Osteoblast (primary cell): ENCODE measurements around the gene WDR37. TPM values are rescaled to one million over a fixed set of nuclear protein-coding genes. Genes with fewer than 3 reads are reported as not detected.
A peak's percentile ranks its signal among the peaks of the same experiment; 100 is the strongest.

Source experiments
- DNase-seq: peaks from one replicate; pipeline ENCODE4 v3.0.0; 2011; ENCODE audit warnings: low spot score, mixed read lengths; ENCODE audit not compliant: insufficient read length; ENCODE audit errors: missing footprints
- H2AFZ ChIP-seq: 2 replicates; pipeline ENCODE4 v1.6.0; 2011; ENCODE audit warnings: mild to moderate bottlenecking, low read length
- H3K27ac ChIP-seq: 2 replicates; pipeline ENCODE4 v1.5.1; 2011; ENCODE audit warnings: mild to moderate bottlenecking, low read depth, low read length, moderate library complexity
- H3K27me3 ChIP-seq: 2 replicates; pipeline ENCODE4 v1.6.0; 2012; ENCODE audit warnings: mild to moderate bottlenecking, control low read depth, inconsistent platforms, low read length, moderate library complexity; ENCODE audit not compliant: insufficient read depth
- H3K36me3 ChIP-seq: 2 replicates; pipeline ENCODE4 v1.5.1; 2011; ENCODE audit warnings: mild to moderate bottlenecking, low read length, control low read depth, moderate library complexity; ENCODE audit not compliant: insufficient read depth
- H3K4me1 ChIP-seq: 2 replicates; pipeline ENCODE4 v1.5.1; 2011; ENCODE audit warnings: mild to moderate bottlenecking, low read length, control low read depth, moderate library complexity; ENCODE audit not compliant: insufficient read depth
- H3K4me2 ChIP-seq: 2 replicates; pipeline ENCODE4 v1.6.0; 2011; ENCODE audit warnings: mild to moderate bottlenecking, low read length; ENCODE audit not compliant: insufficient read depth
- H3K4me3 ChIP-seq: fragments of 200-600 bp; sonication (generic); 3 replicates; pipeline ENCODE4 v1.5.1; 2012; ENCODE audit warnings: mild to moderate bottlenecking, low read length, inconsistent platforms; ENCODE audit not compliant: insufficient read depth
- H3K79me2 ChIP-seq: 2 replicates; pipeline ENCODE4 v1.6.0; 2012; ENCODE audit warnings: mild to moderate bottlenecking, low read length, control low read depth, inconsistent platforms; ENCODE audit not compliant: insufficient read depth
- H3K9me3 ChIP-seq: 2 replicates; pipeline ENCODE4 v1.5.1; 2011; ENCODE audit warnings: low read depth, low read length, control low read depth
- H4K20me1 ChIP-seq: 2 replicates; pipeline ENCODE4 v1.6.0; 2012; ENCODE audit warnings: mild to moderate bottlenecking, low read length, control low read depth; ENCODE audit not compliant: insufficient read depth
- total RNA-seq: library from RNA; depleted of rRNA; stranded (reverse); fragments of >200 nt; gene quantifications from 2 replicates; pipeline ENCODE4 v1.2.3, GENCODE V29; 2012
- TF ChIP-seq, protein P1 (sequence below): IDR thresholded peaks from 2 replicates; pipeline ENCODE4 v1.5.1; 2011; ENCODE audit warnings: mild to moderate bottlenecking, low read depth, low read length, moderate library complexity; ENCODE audit errors: extremely low read depth

The WDR37 gene
- total RNA-seq, 1 donor: 18.8 TPM

DNA sequence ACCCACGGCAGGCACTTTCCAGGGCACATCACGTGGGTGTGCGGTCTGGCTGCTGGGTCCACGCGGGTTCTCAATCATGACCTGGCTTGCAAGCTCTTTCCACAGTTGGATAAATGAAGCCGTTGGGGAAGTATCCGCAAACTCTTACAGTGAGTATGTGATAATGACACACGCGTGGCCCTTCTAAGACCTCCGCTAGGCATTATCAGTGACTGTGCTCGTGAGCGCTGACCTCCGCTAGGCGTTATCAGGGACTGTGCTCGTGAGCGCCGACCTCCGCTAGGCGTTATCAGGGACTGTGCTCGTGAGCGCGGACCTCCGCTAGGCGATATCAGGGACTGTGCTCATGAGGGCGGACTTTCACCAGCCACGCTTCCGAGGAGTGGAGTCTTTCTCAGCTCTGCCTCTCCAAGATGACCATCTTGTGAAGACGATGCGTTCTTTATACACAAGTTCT lies 107.0 kb downstream of the WDR37 start:
- H3K27ac ChIP-seq: no peak overlapping the region
- no peaks in the 10 kb centered on the region for H4K20me1 ChIP-seq
- H3K27me3 ChIP-seq: no peaks in the 10 kb centered on the region
- no peak overlapping the region for H3K4me3 ChIP-seq
- H3K4me2 ChIP-seq: no peak overlapping the region
- TF ChIP-seq, protein P1, sequence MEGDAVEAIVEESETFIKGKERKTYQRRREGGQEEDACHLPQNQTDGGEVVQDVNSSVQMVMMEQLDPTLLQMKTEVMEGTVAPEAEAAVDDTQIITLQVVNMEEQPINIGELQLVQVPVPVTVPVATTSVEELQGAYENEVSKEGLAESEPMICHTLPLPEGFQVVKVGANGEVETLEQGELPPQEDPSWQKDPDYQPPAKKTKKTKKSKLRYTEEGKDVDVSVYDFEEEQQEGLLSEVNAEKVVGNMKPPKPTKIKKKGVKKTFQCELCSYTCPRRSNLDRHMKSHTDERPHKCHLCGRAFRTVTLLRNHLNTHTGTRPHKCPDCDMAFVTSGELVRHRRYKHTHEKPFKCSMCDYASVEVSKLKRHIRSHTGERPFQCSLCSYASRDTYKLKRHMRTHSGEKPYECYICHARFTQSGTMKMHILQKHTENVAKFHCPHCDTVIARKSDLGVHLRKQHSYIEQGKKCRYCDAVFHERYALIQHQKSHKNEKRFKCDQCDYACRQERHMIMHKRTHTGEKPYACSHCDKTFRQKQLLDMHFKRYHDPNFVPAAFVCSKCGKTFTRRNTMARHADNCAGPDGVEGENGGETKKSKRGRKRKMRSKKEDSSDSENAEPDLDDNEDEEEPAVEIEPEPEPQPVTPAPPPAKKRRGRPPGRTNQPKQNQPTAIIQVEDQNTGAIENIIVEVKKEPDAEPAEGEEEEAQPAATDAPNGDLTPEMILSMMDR: no peak
- H2AFZ ChIP-seq: no peak overlapping the region
- no peaks in the 10 kb centered on the region for H3K9me3 ChIP-seq
- H3K79me2 ChIP-seq: no peaks in the 10 kb centered on the region
- DNase-seq: peak; percentile 10
- H3K36me3 ChIP-seq: no peaks in the 10 kb centered on the region
- H3K4me1 ChIP-seq: no peaks in the 10 kb centered on the region

DNA sequence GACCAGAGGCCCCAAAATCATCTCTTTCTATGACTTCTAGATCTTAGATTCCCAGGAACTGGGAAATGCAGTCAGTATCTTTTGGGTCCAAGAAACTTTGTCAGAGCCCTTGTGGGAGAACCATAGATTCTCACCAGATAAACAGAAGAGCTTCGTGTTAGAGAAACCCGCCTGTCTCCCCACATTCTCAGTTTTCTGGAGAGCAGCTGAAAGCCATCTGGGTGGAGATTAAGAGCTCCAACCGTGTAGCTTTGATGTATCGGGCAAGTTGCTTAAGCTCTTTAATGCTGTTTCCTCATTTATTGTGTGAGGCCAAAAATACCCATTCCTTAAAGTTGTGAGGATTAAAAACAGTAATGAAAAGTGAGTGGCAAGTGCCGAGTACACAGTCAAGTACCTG lies 107.6 kb downstream of the WDR37 start:
- no peaks in the 10 kb centered on the region for H4K20me1 ChIP-seq
- no peaks in the 10 kb centered on the region for H3K79me2 ChIP-seq
- H3K4me3 ChIP-seq: no peak overlapping the region
- no peaks in the 10 kb centered on the region for H3K36me3 ChIP-seq
- peak; percentile 59 for DNase-seq
- TF ChIP-seq, protein P1: no peak
- no peaks in the 10 kb centered on the region for H3K27me3 ChIP-seq
- H3K9me3 ChIP-seq: no peaks in the 10 kb centered on the region
- no peak overlapping the region for H3K27ac ChIP-seq
- no peaks in the 10 kb centered on the region for H3K4me1 ChIP-seq
- no peak overlapping the region for H3K4me2 ChIP-seq
- H2AFZ ChIP-seq: no peak overlapping the region

DNA sequence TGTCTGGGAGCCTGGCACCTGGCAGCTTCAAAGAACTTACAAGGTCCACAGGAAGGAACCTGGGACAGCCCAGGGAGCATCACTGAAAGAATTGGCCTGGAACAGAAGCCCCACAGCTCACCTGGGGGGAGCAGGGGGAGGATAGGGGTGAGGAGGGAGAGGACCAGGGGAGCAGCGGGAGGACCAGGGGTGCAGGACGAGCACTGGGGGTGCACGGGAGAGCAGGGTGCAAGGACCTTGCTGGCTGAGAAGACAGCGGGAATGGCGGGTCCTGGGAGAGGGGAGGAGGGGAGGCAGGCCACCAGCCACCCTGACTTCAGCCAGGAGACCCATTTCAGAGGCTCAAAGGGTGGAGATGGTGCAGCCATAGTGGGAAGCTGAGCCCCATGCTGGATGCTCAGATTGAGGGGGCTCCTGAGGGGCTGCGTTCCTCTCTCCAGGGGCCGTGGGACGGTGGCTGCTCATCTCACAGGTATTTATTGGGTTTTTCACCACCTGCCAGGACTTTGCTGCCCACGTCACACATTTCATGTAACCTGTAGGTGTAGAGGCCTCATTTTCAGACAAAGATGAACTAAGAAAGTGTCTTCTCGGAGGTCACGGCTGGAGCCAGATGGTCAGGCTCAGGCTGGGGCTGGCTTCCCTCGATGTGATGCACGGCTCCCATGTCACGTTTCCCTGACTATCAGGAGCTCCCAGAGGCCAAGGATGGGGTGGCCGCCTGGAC lies 110.1 kb downstream of the WDR37 start:
- no peaks in the 10 kb centered on the region for H3K4me1 ChIP-seq
- no peaks in the 10 kb centered on the region for H3K79me2 ChIP-seq
- no peak overlapping the region for H3K4me2 ChIP-seq
- no peaks in the 10 kb centered on the region for H4K20me1 ChIP-seq
- TF ChIP-seq, protein P1: no peak
- H3K9me3 ChIP-seq: no peaks in the 10 kb centered on the region
- H3K27ac ChIP-seq: no peak overlapping the region
- no peak overlapping the region for H3K4me3 ChIP-seq
- H3K36me3 ChIP-seq: no peaks in the 10 kb centered on the region
- DNase-seq: peak; percentile 3
- H2AFZ ChIP-seq: no peak overlapping the region
- H3K27me3 ChIP-seq: no peaks in the 10 kb centered on the region

DNA sequence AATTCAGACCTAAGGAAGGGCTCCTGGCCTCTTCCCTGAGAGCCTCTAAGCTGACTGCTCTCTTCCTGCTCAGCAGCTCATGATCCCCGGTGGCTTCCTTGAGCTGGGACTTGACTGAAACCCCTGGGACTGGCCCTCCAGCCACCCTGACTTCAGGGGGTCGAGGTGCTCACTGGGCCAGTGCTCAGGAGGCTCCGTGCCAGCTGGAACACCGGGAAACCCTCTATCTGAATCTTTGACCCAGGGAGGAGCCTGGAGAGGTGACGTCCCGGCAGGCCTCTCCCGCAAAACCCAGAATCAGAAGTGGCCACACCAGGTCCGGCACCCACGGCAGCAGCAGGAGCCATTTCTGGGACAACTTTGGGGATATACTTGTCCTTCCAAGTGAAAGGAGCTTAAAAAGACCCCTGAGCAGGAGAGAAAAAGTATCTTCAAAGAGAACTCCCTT lies 110.7 kb downstream of the WDR37 start:
- peak; percentile 41 for DNase-seq
- no peak overlapping the region for H3K4me3 ChIP-seq
- no peaks in the 10 kb centered on the region for H3K36me3 ChIP-seq
- H3K4me1 ChIP-seq: no peaks in the 10 kb centered on the region
- no peak overlapping the region for H2AFZ ChIP-seq
- no peaks in the 10 kb centered on the region for H3K27me3 ChIP-seq
- no peak overlapping the region for H3K4me2 ChIP-seq
- H3K79me2 ChIP-seq: no peaks in the 10 kb centered on the region
- no peak overlapping the region for H3K27ac ChIP-seq
- H3K9me3 ChIP-seq: no peaks in the 10 kb centered on the region
- TF ChIP-seq, protein P1: no peak
- no peaks in the 10 kb centered on the region for H4K20me1 ChIP-seq
